CD4-positive, alpha-beta T cell treated with Interleukin-1 beta for 1 hour (primary cell): ENCODE measurements around the gene ACVRL1.

Source experiments
- DNase-seq, 2 donors: peaks; one replicate each; pipeline ENCODE4 v3.0.0-alpha.2; 2020 to 2022

The ACVRL1 gene

DNA sequence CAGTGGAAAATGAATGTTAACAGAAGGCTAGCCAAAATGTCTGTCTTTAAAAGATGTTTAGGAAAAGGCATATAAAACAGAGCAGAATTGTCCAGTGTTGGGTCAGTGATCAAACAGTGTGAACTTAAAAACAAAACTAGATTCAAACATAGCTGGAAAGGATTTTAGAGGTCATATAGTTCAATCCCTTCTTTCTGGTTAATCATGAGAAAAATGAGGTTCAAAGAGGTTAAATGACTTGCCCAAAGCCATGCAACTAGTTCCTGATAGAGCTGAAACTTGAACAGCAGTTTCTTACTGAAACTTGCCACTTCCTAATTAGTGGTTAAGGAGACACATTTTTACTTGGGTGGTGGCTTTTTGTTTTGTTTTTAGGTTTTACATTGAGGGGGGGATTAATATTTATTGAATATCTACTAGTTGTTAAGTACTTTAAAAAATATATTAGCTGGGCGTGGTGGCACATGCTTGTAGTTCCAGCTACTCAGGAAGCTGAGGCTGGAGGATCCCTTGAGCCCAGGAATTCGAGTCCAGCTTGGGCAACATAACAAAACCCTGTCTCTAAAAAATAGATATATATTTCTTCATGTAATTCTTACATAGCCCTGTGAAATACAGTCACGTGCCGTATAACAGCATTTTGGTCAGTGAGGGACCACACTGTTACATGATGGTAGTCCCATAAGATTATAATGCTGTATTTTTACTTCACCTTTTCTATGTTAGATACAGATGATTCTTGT, 64.5 kb downstream of the ACVRL1 start:
- no peak for DNase-seq

- no peak for DNase-seq
These were observed 65.1 kb downstream of the ACVRL1 start for GRCh38 chr12:51972422-51972812.

DNA sequence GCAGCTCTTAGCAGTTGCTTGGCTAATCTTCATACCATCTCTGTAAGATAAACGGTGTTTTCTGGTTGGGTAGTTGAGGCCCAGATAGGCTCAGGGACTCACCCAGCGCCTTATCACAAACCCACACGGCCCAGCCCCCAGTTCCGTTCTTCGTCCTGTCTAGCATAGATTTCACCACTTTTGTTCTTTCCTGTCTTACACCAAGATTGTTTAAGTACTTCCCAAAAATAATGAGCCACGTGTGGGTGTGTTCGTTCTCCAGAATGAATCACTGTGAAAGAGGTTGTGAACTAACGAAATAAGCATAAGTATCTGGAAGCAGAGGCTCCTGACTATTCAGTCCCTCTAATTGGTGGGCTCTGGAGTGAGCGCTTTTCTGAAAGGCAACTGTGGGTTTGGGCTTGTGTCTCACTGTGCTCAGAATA, 65.6 kb downstream of the ACVRL1 start:
- peak; percentile 56 to 73 for DNase-seq
